ENCODE results near the gene H1-8.
"Not testable (repeated sequence)": the region's sequence is repeated elsewhere in the genome, so short reads cannot be mapped to it uniquely, and the experiment has no call there.

The H1-8 gene

GRCh38 chr3:129498603-129499488 lies 44.1 kb upstream of the H1-8 start:
- H3K9me3 ChIP-seq (ENCODE audit: control insufficient read depth, insufficient read depth, low read depth, low read length); POLR2A ChIA-PET; CTCF ChIA-PET; H3K4me3 ChIP-seq (ENCODE audit: low read depth, low read length); H3K4me1 ChIP-seq (ENCODE audit: control insufficient read depth, insufficient read depth, low read length); H3K27ac ChIP-seq (ENCODE audit: extremely low read depth, low read depth, low read length): not testable (repeated sequence)
- peaks cover 0 to 29% of the 10 kb centered on the region in 2 experiments; a peak in 1 of 3 replicates for H3K36me3 ChIP-seq (ENCODE audit: control insufficient read depth in 2 of 2, insufficient read depth in 1 of 2, low read length in 2 of 2)

- POLR2A ChIA-PET; H3K27ac ChIP-seq (ENCODE audit: extremely low read depth, low read depth, low read length); H3K9me3 ChIP-seq (ENCODE audit: control insufficient read depth, insufficient read depth, low read depth, low read length); H3K4me3 ChIP-seq (ENCODE audit: low read depth, low read length); H3K4me1 ChIP-seq (ENCODE audit: control insufficient read depth, insufficient read depth, low read length): not testable (repeated sequence)
- peaks cover 0 to 34% of the 10 kb centered on the region in 2 experiments; a peak in 1 of 3 replicates for H3K36me3 ChIP-seq (ENCODE audit: control insufficient read depth in 2 of 2, insufficient read depth in 1 of 2, low read length in 2 of 2)
- CTCF ChIA-PET, result interaction anchor here (0.7 kb wide), 1 partner anchor 606 kb away, joined by 3 read pairs; no protein-coding TSS in a partner anchor
Measured at GRCh38 chr3:129499604-129500333, 43.2 kb upstream of the H1-8 start.

- ChIA-PET CTCF (interaction anchor here (0.7 kb wide), 1 partner anchor 606 kb away, joined by 3 read pairs; no protein-coding TSS in a partner anchor), POLR2A (no interaction called here)
- Histone ChIP-seq H3K4me1 (ENCODE audit: control insufficient read depth, insufficient read depth, low read length) (no peaks in the 10 kb centered on the region), H3K9me3 (ENCODE audit: control insufficient read depth, insufficient read depth, low read depth, low read length) (no peaks in the 10 kb centered on the region), H3K27ac (ENCODE audit: extremely low read depth, low read depth, low read length) (no peak overlapping the region), H3K4me3 (ENCODE audit: low read depth, low read length) (no peak overlapping the region), H3K36me3 (ENCODE audit: control insufficient read depth in 2 of 2, insufficient read depth in 1 of 2, low read length in 2 of 2) (peaks cover 0 to 39% of the 10 kb centered on the region in 2 experiments; a peak in 1 of 3 replicates)
- TF ChIP-seq ZNF19 (tag by site-specific recombination; IDR thresholded peaks at IDR 0.05; ENCODE audit: low read depth) (no peak), ZNF311 (tag by site-specific recombination; IDR thresholded peaks at IDR 0.05; ENCODE audit: borderline replicate concordance) (no peak), ZFP41 (tag by site-specific recombination; IDR thresholded peaks at IDR 0.05; ENCODE audit: borderline replicate concordance) (no peak), ZBTB20 (tag by site-specific recombination; IDR thresholded peaks at IDR 0.05) (no peak), ZNF148 (tag by site-specific recombination; IDR thresholded peaks at IDR 0.05; ENCODE audit: borderline replicate concordance) (no peak), ZNF510 (tag by site-specific recombination; IDR thresholded peaks at IDR 0.05; ENCODE audit: insufficient replicate concordance) (no peak), ZNF239 (tag by site-specific recombination; IDR thresholded peaks at IDR 0.05) (no peak), ZNF416 (tag by site-specific recombination; IDR thresholded peaks at IDR 0.05) (no peak)
Measured at GRCh38 chr3:129500334-129500658, 42.7 kb upstream of the H1-8 start.

- H3K4me1 ChIP-seq (ENCODE audit: control insufficient read depth, insufficient read depth, low read length), result no peaks in the 10 kb centered on the region
- peaks cover 0 to 43% of the 10 kb centered on the region in 2 experiments; a peak in 1 of 3 replicates for H3K36me3 ChIP-seq (ENCODE audit: control insufficient read depth in 2 of 2, insufficient read depth in 1 of 2, low read length in 2 of 2)
- ChIA-PET POLR2A (no interaction called here), CTCF (interaction anchor here (0.7 to 1.5 kb wide), 2 partner anchors 53 to 118 kb away, joined by 3 read pairs; no protein-coding TSS in a partner anchor)
- H3K27ac ChIP-seq (ENCODE audit: extremely low read depth, low read depth, low read length), result no peak overlapping the region
- no peak for TF ChIP-seq ZNF449 (tag by site-specific recombination; IDR thresholded peaks at IDR 0.05)
- TF ChIP-seq ZNF501 (tag by site-specific recombination; IDR thresholded peaks at IDR 0.05), result no peak
- TF ChIP-seq ZNF37A (tag by site-specific recombination; IDR thresholded peaks at IDR 0.05), result no peak
- TF ChIP-seq ZFP41 (tag by site-specific recombination; IDR thresholded peaks at IDR 0.05; ENCODE audit: borderline replicate concordance), result no peak
- H3K4me3 ChIP-seq (ENCODE audit: low read depth, low read length), result no peak overlapping the region
- H3K9me3 ChIP-seq (ENCODE audit: control insufficient read depth, insufficient read depth, low read depth, low read length), result no peaks in the 10 kb centered on the region
Measured at GRCh38 chr3:129501630-129502029, 41.3 kb upstream of the H1-8 start.
